WI38 (cell line): ENCODE results near the gene BAMBI.

Source experiments
- H3K4me3 ChIP-seq: 2 replicates; pipeline ENCODE4 v1.5.1; 2011; ENCODE audit warnings: low read depth, mild to moderate bottlenecking, control low read depth, low read length
- CTCF ChIP-seq: IDR thresholded peaks from 2 replicates; pipeline ENCODE4 v1.5.1; 2012; ENCODE audit warnings: low read depth, mild to moderate bottlenecking, control low read depth, low read length

Gene BAMBI

GRCh38 chr10:28710202-28710886, 33.0 kb downstream of the BAMBI start:
- H3K4me3 ChIP-seq: no peak overlapping the region
- TF ChIP-seq CTCF: no peak

- no peak overlapping the region for H3K4me3 ChIP-seq
- TF ChIP-seq CTCF: no peak
Measured at GRCh38 chr10:28711041-28711440, 33.7 kb downstream of the BAMBI start.

GRCh38 chr10:28711776-28712175, 34.5 kb downstream of the BAMBI start:
- no peak for TF ChIP-seq CTCF

GRCh38 chr10:28713626-28714352, 36.5 kb downstream of the BAMBI start:
- TF ChIP-seq CTCF: no peak
- H3K4me3 ChIP-seq: no peak overlapping the region

More at GRCh38 chr10:28711776-28712175, 34.5 kb downstream of the BAMBI start:
- H3K4me3 ChIP-seq: no peak overlapping the region

- H3K4me3 ChIP-seq: no peak overlapping the region
- no peak for TF ChIP-seq CTCF
Measured at GRCh38 chr10:28714401-28715053, 37.2 kb downstream of the BAMBI start.

GRCh38 chr10:28715246-28715645, 37.9 kb downstream of the BAMBI start:
- TF ChIP-seq CTCF: no peak
- H3K4me3 ChIP-seq: no peak overlapping the region

GRCh38 chr10:28715757-28716156, 38.4 kb downstream of the BAMBI start:
- no peak overlapping the region for H3K4me3 ChIP-seq
- TF ChIP-seq CTCF: no peak
